Stimulated activated naive CD8-positive, alpha-beta T cell treated with anti-CD3 and anti-CD28 coated beads, Interleukin-15, amount 100 ng/mL, for 72 hours (primary cell): ENCODE data around the gene CD82.
"Not testable (repeated sequence)": the region's sequence is repeated elsewhere in the genome, so short reads cannot be mapped to it uniquely, and the experiment has no call there.

Source experiments
- ATAC-seq: fragments of 150-1000 bp; cut with Tn5 transposase; 2 replicates; pipeline ENCODE4 v1.10.0; 2021; ENCODE audit warnings: mild to moderate bottlenecking, moderate library complexity
- DNase-seq, 2 donors: peaks; one replicate each; pipeline ENCODE4 v3.0.0; 2021 to 2022
- H3K27ac Mint-ChIP-seq, 2 donors: one replicate each; pipeline ENCODE4 v1.8.0; 2022; ENCODE audit warnings: mild to moderate bottlenecking in 2 of 2, mixed read lengths in 2 of 2, moderate library complexity in 2 of 2
- H3K27me3 Mint-ChIP-seq: one replicate; pipeline ENCODE4 v1.8.0; 2022; ENCODE audit warnings: mixed read lengths
- H3K4me1 Mint-ChIP-seq: one replicate; pipeline ENCODE4 v1.8.0; 2022; ENCODE audit warnings: mild to moderate bottlenecking, mixed read lengths
- H3K4me3 Mint-ChIP-seq, 2 donors: one replicate each; pipeline ENCODE4 v1.8.0; 2022; ENCODE audit warnings: mild to moderate bottlenecking in 2 of 2, mixed read lengths in 2 of 2, moderate library complexity in 1 of 2
- H3K9me3 Mint-ChIP-seq, 2 donors: one replicate each; pipeline ENCODE4 v1.8.0; 2022; ENCODE audit warnings: mixed read lengths in 2 of 2

The CD82 gene

GRCh38 chr11:44529895-44530412 lies 35.5 kb upstream of the CD82 start:
- DNase-seq (no peak), ATAC-seq (peak; percentile 3)
- no peaks in the 10 kb centered on the region for H3K9me3 Mint-ChIP-seq
- peaks cover 55% of the 10 kb centered on the region for H3K4me1 Mint-ChIP-seq
- peaks cover 20% of the 10 kb centered on the region for H3K27me3 Mint-ChIP-seq
- peak overlapping the region; percentile 53 to 65 for H3K4me3 Mint-ChIP-seq
- H3K27ac Mint-ChIP-seq: peak overlapping the region in 1 of 2 donors; percentile 14

- peak; percentile 69 to 73 for DNase-seq
- H3K4me3 Mint-ChIP-seq: peak overlapping the region; percentile 53 to 65
- peaks cover 49% of the 10 kb centered on the region for H3K4me1 Mint-ChIP-seq
- H3K27ac Mint-ChIP-seq: peak overlapping the region in 1 of 2 donors; percentile 14
- peaks cover 21% of the 10 kb centered on the region for H3K27me3 Mint-ChIP-seq
- ATAC-seq: peak; percentile 96
- H3K9me3 Mint-ChIP-seq: no peaks in the 10 kb centered on the region
Observed at GRCh38 chr11:44530413-44531115, 34.9 kb upstream of the CD82 start.

GRCh38 chr11:44531116-44531504 lies 34.4 kb upstream of the CD82 start:
- Mint-ChIP-seq H3K4me1 (peaks cover 46% of the 10 kb centered on the region), H3K27me3 (peaks cover 20% of the 10 kb centered on the region), H3K4me3 (peak overlapping the region in 1 of 2 donors; percentile 43), H3K9me3 (no peaks in the 10 kb centered on the region), H3K27ac (peak overlapping the region in 1 of 2 donors; percentile 44)
- no peak for DNase-seq
- ATAC-seq: no peak

GRCh38 chr11:44531636-44532035 lies 33.8 kb upstream of the CD82 start:
- Mint-ChIP-seq H3K4me1 (peaks cover 44% of the 10 kb centered on the region), H3K4me3 (peak overlapping the region in 1 of 2 donors; percentile 43), H3K27me3 (peaks cover 20% of the 10 kb centered on the region), H3K9me3 (no peaks in the 10 kb centered on the region), H3K27ac (peak overlapping the region in 1 of 2 donors; percentile 30)
- no peak for ATAC-seq
- DNase-seq: no peak

GRCh38 chr11:44532809-44533208 lies 32.7 kb upstream of the CD82 start:
- no peaks in the 10 kb centered on the region for H3K9me3 Mint-ChIP-seq
- no peak for ATAC-seq
- peaks cover 35% of the 10 kb centered on the region for H3K4me1 Mint-ChIP-seq
- H3K27ac Mint-ChIP-seq: peak overlapping the region in 1 of 2 donors; percentile 51
- H3K4me3 Mint-ChIP-seq: no peak overlapping the region
- H3K27me3 Mint-ChIP-seq: peaks cover 20% of the 10 kb centered on the region
- DNase-seq: no peak

GRCh38 chr11:44533921-44534711 lies 31.3 kb upstream of the CD82 start:
- H3K27me3 Mint-ChIP-seq: peaks cover 12% of the 10 kb centered on the region
- no peak overlapping the region for H3K4me3 Mint-ChIP-seq
- peaks cover 26% of the 10 kb centered on the region for H3K4me1 Mint-ChIP-seq
- H3K9me3 Mint-ChIP-seq: no peaks in the 10 kb centered on the region
- ATAC-seq (no peak), DNase-seq (no peak)
- peak overlapping the region in 1 of 2 donors; percentile 6 for H3K27ac Mint-ChIP-seq

- Mint-ChIP-seq H3K9me3 (no peaks in the 10 kb centered on the region), H3K27me3 (peaks cover 12% of the 10 kb centered on the region), H3K27ac (peak overlapping the region in 1 of 2 donors; percentile 35), H3K4me3 (no peak overlapping the region), H3K4me1 (peaks cover 14% of the 10 kb centered on the region)
- DNase-seq (no peak), ATAC-seq (no peak)
Observed at GRCh38 chr11:44535191-44535980, 30.1 kb upstream of the CD82 start.

GRCh38 chr11:44536788-44537516 lies 28.5 kb upstream of the CD82 start:
- DNase-seq (no peak), ATAC-seq (no peak)
- Mint-ChIP-seq H3K4me3 (no peak overlapping the region), H3K27me3 (peaks cover 12% of the 10 kb centered on the region), H3K9me3 (no peaks in the 10 kb centered on the region), H3K4me1 (no peaks in the 10 kb centered on the region), H3K27ac (no peak overlapping the region)

- no peak for DNase-seq
- H3K27ac Mint-ChIP-seq: no peak overlapping the region
- peaks cover 12% of the 10 kb centered on the region for H3K27me3 Mint-ChIP-seq
- H3K4me3 Mint-ChIP-seq: no peak overlapping the region
- no peaks in the 10 kb centered on the region for H3K9me3 Mint-ChIP-seq
- H3K4me1 Mint-ChIP-seq: no peaks in the 10 kb centered on the region
- no peak for ATAC-seq
Observed at GRCh38 chr11:44537679-44538078, 27.8 kb upstream of the CD82 start.

- DNase-seq: peak; percentile 79 to 81
- Mint-ChIP-seq H3K4me1 (no peaks in the 10 kb centered on the region), H3K4me3 (no peak overlapping the region), H3K27ac (no peak overlapping the region), H3K9me3 (no peaks in the 10 kb centered on the region), H3K27me3 (peaks cover 12% of the 10 kb centered on the region)
- peak; percentile 89 for ATAC-seq
Observed at GRCh38 chr11:44538375-44539054, 26.9 kb upstream of the CD82 start.

- no peak for DNase-seq
- Mint-ChIP-seq H3K9me3 (no peaks in the 10 kb centered on the region), H3K4me1 (no peaks in the 10 kb centered on the region), H3K4me3 (no peak overlapping the region), H3K27me3 (peaks cover 9% of the 10 kb centered on the region), H3K27ac (no peak overlapping the region)
- no peak for ATAC-seq
Observed at GRCh38 chr11:44539971-44540370, 25.5 kb upstream of the CD82 start.

- no peak for ATAC-seq
- Mint-ChIP-seq H3K27ac (peak overlapping the region in 1 of 2 donors; percentile 68), H3K9me3 (no peaks in the 10 kb centered on the region), H3K4me1 (no peaks in the 10 kb centered on the region), H3K27me3 (peaks cover 2% of the 10 kb centered on the region), H3K4me3 (no peak overlapping the region)
- DNase-seq: no peak
Observed at GRCh38 chr11:44540667-44541066, 24.8 kb upstream of the CD82 start.

GRCh38 chr11:44542372-44542771 lies 23.1 kb upstream of the CD82 start:
- Mint-ChIP-seq H3K27me3 (no peaks in the 10 kb centered on the region), H3K4me1 (no peaks in the 10 kb centered on the region), H3K9me3 (no peaks in the 10 kb centered on the region), H3K27ac (no peak overlapping the region), H3K4me3 (no peak overlapping the region)
- DNase-seq: no peak
- no peak for ATAC-seq

GRCh38 chr11:44546984-44547383 lies 18.5 kb upstream of the CD82 start:
- ATAC-seq, H3K4me1 Mint-ChIP-seq, H3K4me3 Mint-ChIP-seq: not testable (repeated sequence)

More at GRCh38 chr11:44546984-44547383, 18.5 kb upstream of the CD82 start:
- DNase-seq, H3K27me3 Mint-ChIP-seq, H3K27ac Mint-ChIP-seq: not testable (repeated sequence)
- peaks cover 5 to 12% of the 10 kb centered on the region in 2 donors for H3K9me3 Mint-ChIP-seq
